GM12864 (cell line): Measurements from ENCODE around the gene IFNAR1.
"Not testable (repeated sequence)": the region's sequence is repeated elsewhere in the genome, so short reads cannot be mapped to it uniquely, and the experiment has no call there.

ENCODE experiments used
- DNase-seq: peaks from one replicate; pipeline ENCODE4 v3.0.0-alpha.2; 2011; ENCODE audit warnings: low read depth
- H3K4me3 ChIP-seq: 2 replicates; pipeline ENCODE4 v1.5.1; 2011; ENCODE audit warnings: mild to moderate bottlenecking, low read depth, low read length, control low read depth
- CTCF ChIP-seq: IDR thresholded peaks from 2 replicates; pipeline ENCODE4 v1.5.1; 2011; ENCODE audit warnings: low read depth, mild to moderate bottlenecking, moderate library complexity, low read length, control low read depth, inconsistent platforms; ENCODE audit errors: missing control alignments

IFNAR1 gene

GRCh38 chr21:33378081-33378480 lies 53.3 kb downstream of the IFNAR1 start:
- TF ChIP-seq CTCF = no peak
- DNase-seq = no peak
- H3K4me3 ChIP-seq = no peak overlapping the region

DNA sequence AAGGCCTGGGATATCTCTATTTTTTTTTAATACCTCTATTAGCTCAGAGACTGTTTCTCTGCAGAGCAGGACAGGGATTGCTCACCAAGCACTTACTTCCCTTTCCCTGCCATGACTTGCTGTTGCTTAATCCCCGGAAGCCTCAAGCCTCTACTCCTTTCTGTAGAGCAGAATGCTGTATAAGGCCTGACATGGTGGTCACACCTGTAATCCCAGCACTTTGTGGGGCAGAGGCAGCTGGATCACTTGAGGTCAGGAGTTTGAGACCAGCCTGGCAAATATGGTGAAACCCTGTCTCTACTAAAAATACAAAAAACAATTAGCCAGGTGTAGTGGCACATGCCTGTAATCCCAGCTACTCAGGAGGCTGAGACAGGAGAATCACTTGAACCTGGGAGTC lies 55.2 kb downstream of the IFNAR1 start:
- H3K4me3 ChIP-seq, DNase-seq: not testable (repeated sequence)

GRCh38 chr21:33380483-33380998 lies 55.8 kb downstream of the IFNAR1 start:
- no peak for TF ChIP-seq CTCF
- DNase-seq = peak; percentile 90
- H3K4me3 ChIP-seq = no peak overlapping the region

DNA sequence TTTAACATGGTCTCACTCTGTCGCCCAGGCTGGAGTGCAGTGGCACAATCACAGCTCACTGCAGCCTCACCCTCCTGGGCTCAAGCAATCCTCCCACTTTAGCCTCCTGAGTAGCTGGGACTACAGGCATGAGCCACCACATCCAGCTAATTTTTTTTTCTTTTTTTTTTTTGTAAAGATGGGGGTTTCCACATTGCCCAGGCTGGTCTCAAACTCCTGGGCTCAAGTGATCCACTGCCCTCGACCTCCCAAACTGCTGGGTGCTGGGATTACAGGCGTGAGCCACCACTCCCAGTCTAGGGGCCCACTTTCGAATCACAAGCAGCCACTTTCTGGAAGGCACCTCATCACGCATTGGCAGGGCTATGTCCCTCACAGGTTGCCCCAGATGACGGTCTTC lies 56.6 kb downstream of the IFNAR1 start:
- DNase-seq, H3K4me3 ChIP-seq: not testable (repeated sequence)

- no peak for TF ChIP-seq CTCF
- peak overlapping the region; percentile 45 for H3K4me3 ChIP-seq
- DNase-seq = peak; percentile 96
These were observed 58.5 kb downstream of the IFNAR1 start for GRCh38 chr21:33383056-33383888.

GRCh38 chr21:33384841-33385331 lies 60.1 kb downstream of the IFNAR1 start:
- no peak for DNase-seq
- H3K4me3 ChIP-seq = no peak overlapping the region
- TF ChIP-seq CTCF = no peak

DNA sequence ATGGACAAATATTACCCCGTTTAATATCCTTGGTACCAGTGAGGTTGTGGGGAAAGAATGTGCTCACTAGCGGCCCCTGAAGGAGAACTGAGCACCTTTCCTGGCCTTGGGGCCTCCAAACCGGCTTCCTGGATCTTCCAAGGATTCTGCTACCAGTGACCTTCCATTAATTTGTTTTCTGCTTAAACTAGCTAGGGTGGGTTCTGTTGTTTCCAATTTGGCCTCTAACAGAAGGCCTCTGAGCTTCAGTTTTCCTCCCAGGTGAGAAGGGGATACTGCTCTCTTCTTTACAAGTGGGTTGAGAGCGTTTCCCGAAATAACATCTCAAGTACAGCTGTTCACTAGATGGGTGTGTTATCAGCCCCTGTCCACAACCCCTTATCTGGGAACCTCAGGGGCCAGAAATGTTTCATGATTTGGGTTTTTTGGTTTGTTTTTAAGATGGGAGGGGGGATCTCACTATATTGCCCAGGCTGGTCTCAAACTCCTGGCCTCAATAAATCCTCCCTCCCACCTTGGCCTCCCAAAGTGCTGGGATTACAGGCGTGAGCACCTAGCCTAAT lies 61.5 kb downstream of the IFNAR1 start:
- no peak for DNase-seq
- TF ChIP-seq CTCF = peak; percentile 28
- H3K4me3 ChIP-seq = no peak overlapping the region

- no peak for TF ChIP-seq CTCF
- H3K4me3 ChIP-seq = no peak overlapping the region
- DNase-seq = no peak
These were observed 62.5 kb downstream of the IFNAR1 start for GRCh38 chr21:33387294-33387693.
